ENCODE data around the gene P2RX7.

The P2RX7 gene

GRCh38 chr12:121111684-121112083, 21.0 kb upstream of the P2RX7 start:
- no peak for DNase-seq

GRCh38 chr12:121112496-121112895, 20.2 kb upstream of the P2RX7 start:
- no peak for DNase-seq

- DNase-seq: no peak
Measured at GRCh38 chr12:121113057-121113456, 19.6 kb upstream of the P2RX7 start.

- no peak for DNase-seq
Measured at GRCh38 chr12:121114019-121114639, 18.5 kb upstream of the P2RX7 start.

GRCh38 chr12:121114806-121115205, 17.9 kb upstream of the P2RX7 start:
- no peak for DNase-seq

- no peak for DNase-seq
Measured at GRCh38 chr12:121115530-121115929, 17.1 kb upstream of the P2RX7 start.

- no peak for DNase-seq
Measured at GRCh38 chr12:121116318-121117225, 16.1 kb upstream of the P2RX7 start.

- no peak for DNase-seq
Measured at GRCh38 chr12:121117226-121117777, 15.4 kb upstream of the P2RX7 start.

- DNase-seq: no peak
Measured at GRCh38 chr12:121120323-121120722, 12.4 kb upstream of the P2RX7 start.

- no peak for DNase-seq
Measured at GRCh38 chr12:121120989-121121755, 11.5 kb upstream of the P2RX7 start.

- no peak for DNase-seq
Measured at GRCh38 chr12:121121805-121122204, 10.9 kb upstream of the P2RX7 start.

GRCh38 chr12:121123488-121123887, 9.2 kb upstream of the P2RX7 start:
- DNase-seq: no peak

GRCh38 chr12:121124402-121125109, 8.1 kb upstream of the P2RX7 start:
- no peak for DNase-seq

GRCh38 chr12:121127501-121127900, 5.2 kb upstream of the P2RX7 start:
- no peak for DNase-seq

GRCh38 chr12:121128908-121129810, 3.5 kb upstream of the P2RX7 start:
- DNase-seq: no peak

GRCh38 chr12:121129811-121130147, 2.9 kb upstream of the P2RX7 start:
- no peak for DNase-seq

- no peak for DNase-seq
Measured at GRCh38 chr12:121130866-121131373, 1.8 kb upstream of the P2RX7 start.

GRCh38 chr12:121131941-121132341, 735 bp upstream of the P2RX7 start:
- no peak for DNase-seq

- DNase-seq: no peak
Measured at GRCh38 chr12:121133838-121134237, 1.2 kb downstream of the P2RX7 start.

- no peak for DNase-seq
Measured at GRCh38 chr12:121135320-121135719, 2.6 kb downstream of the P2RX7 start.

GRCh38 chr12:121137512-121137911, 4.8 kb downstream of the P2RX7 start:
- no peak for DNase-seq

Measured in NCI-H1105 (cell line).